Stomach (tissue), 9 donors: ENCODE measurements around the gene PIK3C2B. TPM values are rescaled to one million over a fixed set of nuclear protein-coding genes. Genes with fewer than 3 reads are reported as not detected.

Experiments
- DNase-seq, 2 donors: peaks; one replicate each; pipeline versions ENCODE4 v3.0.0 to v3.0.0-alpha.2; 2013 to 2019
- H3K27ac ChIP-seq, 5 donors: fragments of 200-600 bp in 4 of 5; sonication (generic) in 4 of 5; one replicate each; pipeline ENCODE4 v1.5.1; 2013 to 2019; ENCODE audit warnings: mild to moderate bottlenecking in 1 of 5, moderate library complexity in 1 of 5
- H3K27me3 ChIP-seq, 3 donors: fragments of 200-600 bp; sonication (generic); one replicate each; pipeline ENCODE4 v1.5.1; 2017 to 2019; ENCODE audit warnings: mixed run types in 1 of 3
- H3K36me3 ChIP-seq, 4 donors: fragments of 200-600 bp; sonication (generic); 1 replicate in 3 of 4; 2 replicates in 1 of 4; pipeline ENCODE4 v1.5.1; 2016 to 2019
- H3K4me1 ChIP-seq, 4 donors: fragments of 200-600 bp; sonication (generic); one replicate each; pipeline ENCODE4 v1.5.1; 2016 to 2019
- H3K4me3 ChIP-seq, 4 donors: fragments of 200-600 bp; sonication (generic) in 3 of 4; one replicate each; pipeline ENCODE4 v1.5.1; 2016 to 2019; ENCODE audit warnings: mild to moderate bottlenecking in 1 of 4
- H3K9me3 ChIP-seq, 4 donors: fragments of 200-600 bp; sonication (generic); one replicate each; pipeline ENCODE4 v1.5.1; 2016 to 2019
- CTCF ChIP-seq, 7 experiments: fragments of 450-650 bp in 4 of 7; fragments of 200-600 bp in 3 of 7; sonication (generic) in 3 of 7; IDR thresholded peaks; one replicate each; pipeline ENCODE4 v1.5.1; 2016 to 2019; ENCODE audit warnings: antibody characterized with exemption in 7 of 7, control low read depth in 2 of 7, mild to moderate bottlenecking in 1 of 7
- EP300 ChIP-seq: sonication (generic); formaldehyde crosslinking; IDR thresholded peaks from one replicate; pipeline ENCODE4 v1.6.1; 2017; ENCODE audit warnings: antibody characterized with exemption
- POLR2A ChIP-seq, 4 donors: fragments of 450-650 bp; IDR thresholded peaks; one replicate each; pipeline ENCODE4 v1.6.1; 2016; ENCODE audit warnings: antibody characterized with exemption in 4 of 4, control low read depth in 2 of 4, mild to moderate bottlenecking in 1 of 4, moderate library complexity in 1 of 4
- POLR2AphosphoS5 ChIP-seq, 3 donors: sonication (generic); formaldehyde crosslinking; IDR thresholded peaks; one replicate each; pipeline ENCODE4 v1.6.1; 2016; ENCODE audit warnings: antibody characterized with exemption in 3 of 3
- WGBS, 5 donors: extraction: QIAGEN DNeasy Blood & Tissue Kit in 3 of 5; methylation state at CpG; one replicate each; pipeline versions ENCODE4 v1.1.5 to v1.1.7; 2013 to 2018; 5-methylcytosine and 5-hydroxymethylcytosine counted together
- intact Hi-C: fragments of 100-400 bp; cut with DNase I; formaldehyde crosslinking; loops from one replicate; pipeline ENCODE4 v1.15.1; 2023; ENCODE audit warnings: low total_unique reads
- polyA plus RNA-seq, 3 donors: library from polyadenylated mRNA; stranded (reverse); fragments of 200-250 nt; gene quantifications; one replicate each; pipeline ENCODE4 v1.2.3, GENCODE V29; 2013
- total RNA-seq, 5 donors: library from RNA; depleted of rRNA; stranded (reverse); fragments of >200 nt; gene quantifications; one replicate each; pipeline versions ENCODE4 v1.1.0 to v1.2.3, GENCODE V29; 2014 to 2016
- donor health status: healthy with polysubstance abuse.
- donor health status: Bipolar disorder and iron deficiency.
- donor health status: healthy.

The PIK3C2B gene
- total and polyA plus RNA-seq, 8 donors = 4.1 to 129 (median 22.8) TPM

- TF ChIP-seq EP300 = no peak
- peak in 2 of 3 donors; percentile 55 to 58 for TF ChIP-seq POLR2AphosphoS5 (IDR thresholded peaks at IDR 0.05)
- Histone ChIP-seq H3K27me3 (no peaks in the 10 kb centered on the region), H3K4me1 (peaks cover 18 to 62% (median 42%) of the 10 kb centered on the region in 4 donors), H3K27ac (peak overlapping the region; percentile 83 to 93 (median 88)), H3K9me3 (no peaks in the 10 kb centered on the region), H3K4me3 (no peak overlapping the region), H3K36me3 (peaks cover 16 to 80% (median 73%) of the 10 kb centered on the region in 4 donors)
- DNase-seq = peak; percentile 46 to 78
- intact Hi-C loops = loop anchor here (5.0 kb wide), 1 partner anchor 39 kb away; the partner anchor contains the start of gene PIK3C2B
- WGBS, 5 donors = 25 to 53% (median 41%) methylated on average over 8 of the region's 8 CpGs
These were observed 41.3 kb downstream of the PIK3C2B start for GRCh38 chr1:204453141-204453772.

- peak in 1 of 2 donors; percentile 50 for DNase-seq
- H3K27ac ChIP-seq = peak overlapping the region; percentile 83 to 93 (median 88)
- no peak for TF ChIP-seq POLR2A (IDR thresholded peaks at IDR 0.05)
- TF ChIP-seq EP300 = no peak
- TF ChIP-seq CTCF (IDR thresholded peaks at IDR 0.05) = no peak
- peak in 2 of 3 donors; percentile 48 to 55 for TF ChIP-seq POLR2AphosphoS5 (IDR thresholded peaks at IDR 0.05)
- no peaks in the 10 kb centered on the region for H3K27me3 ChIP-seq
- H3K9me3 ChIP-seq = no peaks in the 10 kb centered on the region
- 33 to 54% (median 41%) methylated on average over 8 of the region's 8 CpGs for WGBS, 5 donors
- intact Hi-C loops = loop anchor here (5.0 kb wide), 1 partner anchor 41 kb away; the partner anchor contains the start of gene PIK3C2B
- H3K4me1 ChIP-seq = peaks cover 23 to 63% (median 54%) of the 10 kb centered on the region in 4 donors
- H3K36me3 ChIP-seq = peaks cover 16 to 77% (median 72%) of the 10 kb centered on the region in 4 donors
- no peak overlapping the region for H3K4me3 ChIP-seq
These were observed 43.1 kb downstream of the PIK3C2B start for GRCh38 chr1:204451352-204452124.

GRCh38 chr1:204450461-204451257, 43.9 kb downstream of the PIK3C2B start:
- Histone ChIP-seq H3K27me3 (no peaks in the 10 kb centered on the region), H3K27ac (peak overlapping the region; percentile 83 to 93 (median 88)), H3K4me3 (no peak overlapping the region), H3K9me3 (no peaks in the 10 kb centered on the region), H3K36me3 (peaks cover 12 to 76% (median 69%) of the 10 kb centered on the region in 4 donors), H3K4me1 (peaks cover 25 to 71% (median 60%) of the 10 kb centered on the region in 4 donors)
- 27 to 51% (median 40%) methylated on average over 5 to 8 of the region's 8 CpGs for WGBS, 5 donors
- TF ChIP-seq CTCF (IDR thresholded peaks at IDR 0.05) (peak in 1 of 7 experiments; percentile 7), POLR2A (IDR thresholded peaks at IDR 0.05) (peak in 1 of 4 donors; percentile 14), EP300 (no peak), POLR2AphosphoS5 (IDR thresholded peaks at IDR 0.05) (peak in 2 of 3 donors; percentile 75 to 86)
- peak; percentile 92 to 95 for DNase-seq
- intact Hi-C loops = loop anchor here (5.0 kb wide), 1 partner anchor 42 kb away; the partner anchor contains the start of gene PIK3C2B

- DNase-seq = no peak
- H3K27me3 ChIP-seq = no peaks in the 10 kb centered on the region
- peak overlapping the region; percentile 83 to 93 (median 88) for H3K27ac ChIP-seq
- H3K4me3 ChIP-seq = no peak overlapping the region
- intact Hi-C loops = loop anchor here (5.0 kb wide), 2 partner anchors 43 to 53 kb away; partner anchors contain the start of gene PIK3C2B
- no peak for TF ChIP-seq CTCF (IDR thresholded peaks at IDR 0.05)
- no peak for TF ChIP-seq EP300
- TF ChIP-seq POLR2AphosphoS5 (IDR thresholded peaks at IDR 0.05) = no peak
- no peak for TF ChIP-seq POLR2A (IDR thresholded peaks at IDR 0.05)
- 64 to 73% (median 69%) methylated on average over 7 to 8 of the region's 8 CpGs for WGBS, 5 donors
- no peaks in the 10 kb centered on the region for H3K9me3 ChIP-seq
- peaks cover 25 to 70% (median 60%) of the 10 kb centered on the region in 4 donors for H3K4me1 ChIP-seq
- H3K36me3 ChIP-seq = peaks cover 8 to 76% (median 69%) of the 10 kb centered on the region in 4 donors
These were observed 44.8 kb downstream of the PIK3C2B start for GRCh38 chr1:204449678-204450280.
